GM12878 (cell line): ENCODE results near the gene DNAH2. TPM values are rescaled to one million over a fixed set of nuclear protein-coding genes. Genes with fewer than 3 reads are reported as not detected.

Experiments used
- ATAC-seq: fragments of 200-7000 bp; cut with Tn5 transposase; 3 replicates; pipeline ENCODE4 v1.9.1; 2020; ENCODE audit warnings: mild to moderate bottlenecking, moderate library complexity
- BruUV-seq: library from RNA; stranded (reverse); fragments of 400-500 nt; replicated peaks from 2 replicates; lab custom pipeline; 2021; lab: Mats Ljungman, UMichigan
- CTCF ChIA-PET: fragments of 300-600 bp; sonication (Branson Sonifier 250); formaldehyde crosslinking; extraction: SDS; loops from one replicate; lab custom pipeline; 2021; ENCODE audit warnings: inconsistent platforms; lab: Yijun Ruan, JAX
- POLR2A ChIA-PET: fragments of 350-600 bp; formaldehyde crosslinking; extraction: SDS; loops from one replicate; lab custom pipeline; 2021; ENCODE audit warnings: inconsistent platforms; lab: Charles Lee
- RAD21 ChIA-PET: fragments of 300-600 bp; sonication (Branson Sonifier 250); formaldehyde crosslinking; loops from one replicate; lab custom pipeline; 2023; ENCODE audit warnings: antibody characterized with exemption; ENCODE audit not compliant: unreplicated experiment; lab: Charles Lee
- SMC1A ChIA-PET: fragments of 300-600 bp; sonication (Branson Sonifier 250); formaldehyde crosslinking; loops from one replicate; lab custom pipeline; 2023; ENCODE audit not compliant: unreplicated experiment, uncharacterized antibody; lab: Charles Lee
- DNase-seq: peaks from one replicate; pipeline ENCODE4 v3.0.0-alpha.2; 2011; ENCODE audit warnings: low read depth, low spot score
- FAIRE-seq: peaks from 3 replicates; lab custom pipeline; 2011; peaks lifted over from hg19 to GRCh38; lab: Jason Lieb, UNC
- H2AFZ ChIP-seq: 2 replicates; pipeline ENCODE4 v1.6.0; 2011; ENCODE audit warnings: low read depth, low read length, control low read depth; ENCODE audit not compliant: control insufficient read depth
- H3K27ac ChIP-seq: 2 replicates; pipeline ENCODE4 v1.5.1; 2011; ENCODE audit warnings: control low read depth; ENCODE audit not compliant: control insufficient read depth, insufficient read depth
- H3K27me3 ChIP-seq, 2 experiments: replicated peaks in 1 of 2; 2 replicates each; pipeline versions ENCODE4 v1.6.0 to v1.6.1; 2011; ENCODE audit warnings: low read length in 1 of 2; ENCODE audit not compliant: control insufficient read depth in 2 of 2, insufficient read depth in 2 of 2
- H3K36me3 ChIP-seq, 2 experiments: 2 replicates each; pipeline ENCODE4 v1.5.1; 2011; ENCODE audit warnings: low read length in 1 of 2; ENCODE audit not compliant: control insufficient read depth in 2 of 2, insufficient read depth in 2 of 2
- H3K4me1 ChIP-seq: 2 replicates; pipeline ENCODE4 v1.6.1; 2011; ENCODE audit warnings: mild to moderate bottlenecking, low read length, moderate library complexity, mixed read lengths; ENCODE audit not compliant: control insufficient read depth, insufficient read depth
- H3K4me2 ChIP-seq: 2 replicates; pipeline ENCODE4 v1.6.0; 2011; ENCODE audit warnings: control low read depth; ENCODE audit not compliant: control insufficient read depth, insufficient read depth
- H3K4me3 ChIP-seq: fragments of 200-600 bp; sonication (generic); 2 replicates; pipeline ENCODE4 v1.5.1; 2016
- H3K79me2 ChIP-seq: 2 replicates; pipeline ENCODE4 v1.6.0; 2011; ENCODE audit warnings: low read length; ENCODE audit not compliant: control insufficient read depth, insufficient read depth
- H3K9ac ChIP-seq: 2 replicates; pipeline ENCODE4 v1.8.0; 2011; ENCODE audit warnings: low read length, control low read depth, mixed read lengths; ENCODE audit not compliant: control insufficient read depth, insufficient read depth
- H3K9me3 ChIP-seq: replicated peaks from 3 replicates; pipeline ENCODE4 v1.5.1; 2011; ENCODE audit warnings: mild to moderate bottlenecking, low read length; ENCODE audit not compliant: control insufficient read depth, insufficient read depth
- H4K20me1 ChIP-seq: 2 replicates; pipeline ENCODE4 v1.6.0; 2011; ENCODE audit not compliant: control insufficient read depth, insufficient read depth
- CBX3 ChIP-seq: fragments of 200-600 bp; sonication (generic); IDR thresholded peaks from 2 replicates; pipeline ENCODE4 v1.6.1; 2016; ENCODE audit warnings: low read depth, borderline replicate concordance
- ESRRA ChIP-seq: IDR thresholded peaks from 2 replicates; pipeline ENCODE4 v1.6.1; 2012; ENCODE audit warnings: mild to moderate bottlenecking, low read length, improper control_type of control experiment
- EZH2 ChIP-seq: IDR thresholded peaks from 2 replicates; pipeline ENCODE4 v1.6.1; 2012; ENCODE audit warnings: low read depth, mild to moderate bottlenecking, control low read depth, inconsistent platforms, low read length, borderline replicate concordance; ENCODE audit not compliant: control insufficient read depth
- HCFC1 ChIP-seq: fragments of 150-350 bp; IDR thresholded peaks from 2 replicates; pipeline ENCODE4 v1.6.1; 2014; ENCODE audit warnings: low read length
- KLF5 ChIP-seq: fragments of 450-650 bp; IDR thresholded peaks from 2 replicates; pipeline ENCODE4 v1.6.1; 2014; ENCODE audit warnings: mild to moderate bottlenecking; ENCODE audit not compliant: partially characterized antibody
- NFYA ChIP-seq: IDR thresholded peaks from 2 replicates; pipeline ENCODE4 v1.6.1; 2011; ENCODE audit warnings: low read depth, mild to moderate bottlenecking, low read length, improper control_type of control experiment, borderline replicate concordance
- NR2C2 ChIP-seq: IDR thresholded peaks from 2 replicates; pipeline ENCODE4 v1.6.1; 2011; ENCODE audit warnings: borderline replicate concordance, low read depth; ENCODE audit not compliant: control insufficient read depth, insufficient read length
- NR2F1 ChIP-seq: fragments of 450-650 bp; conservative IDR thresholded peaks from 2 replicates; pipeline ENCODE4 v1.6.1; 2017; ENCODE audit warnings: mild to moderate bottlenecking
- POLR2AphosphoS5 ChIP-seq: IDR thresholded peaks from 2 replicates; pipeline ENCODE4 v1.6.1; 2011; ENCODE audit warnings: mild to moderate bottlenecking, low read length, inconsistent platforms
- RFX5 ChIP-seq: IDR thresholded peaks from 2 replicates; pipeline ENCODE4 v1.6.1; 2011; ENCODE audit warnings: low read depth, low read length, improper control_type of control experiment
- ZBED1 ChIP-seq: IDR thresholded peaks from 2 replicates; pipeline ENCODE4 v1.6.1; 2016; ENCODE audit warnings: borderline replicate concordance
- ZZZ3 ChIP-seq: IDR thresholded peaks from 2 replicates; pipeline ENCODE4 v1.6.1; 2011; ENCODE audit warnings: low read depth; ENCODE audit not compliant: control insufficient read depth, insufficient read length
- WGBS: methylation state at CpG from one replicate; pipeline ENCODE4 v1.1.6; 2016; ENCODE audit warnings: low lambda C conversion rate; ENCODE audit not compliant: insufficient replicate concordance, insufficient coverage; ENCODE audit errors: missing lambda C conversion rate; 5-methylcytosine and 5-hydroxymethylcytosine counted together
- in situ Hi-C: fragments of 300-500 bp; cut with MboI; formaldehyde crosslinking; loops from 9 replicates; pipeline ENCODE4 v1.14.3; 2018; ENCODE audit warnings: mixed read lengths
- intact Hi-C: fragments of 100-400 bp; cut with micrococcal nuclease; formaldehyde crosslinking; loops from one replicate; pipeline ENCODE4 v1.14.2; 2022; ENCODE audit not compliant: unreplicated experiment
- polyA plus RNA-seq, 11 experiments: library from polyadenylated mRNA; depleted of rRNA in 4 of 11; unstranded in 6 of 11; stranded (reverse) in 5 of 11; fragments of >200 nt; fragmentation: Nextera tagmentation in 4 of 11; fragmentation: Illumina TruSeq in 1 of 11; extraction: Ambion mirVana in 4 of 11; extraction: Trizol in 1 of 11; gene quantifications; 1 replicate in 1 of 11; 2 replicates in 10 of 11; pipeline versions ENCODE4 v1.2.1 to v1.2.3, GENCODE V29; 2011 to 2016; ENCODE audit warnings: inconsistent platforms in 2 of 11, missing spikeins in 2 of 11, low read depth in 1 of 11
- total RNA-seq, 4 experiments: library from RNA; depleted of rRNA in 3 of 4; stranded (reverse); fragments of >200 nt in 3 of 4; fragmentation: Illumina TruSeq in 1 of 4; extraction: Trizol in 1 of 4; gene quantifications; 2 replicates each; pipeline versions ENCODE4 v1.2.1 to v1.2.3, GENCODE V29; 2013 to 2021
- TF ChIP-seq, protein P1 (sequence below): fragments of 150-350 bp; IDR thresholded peaks from 2 replicates; pipeline ENCODE4 v1.6.1; 2016; ENCODE audit warnings: low read depth, low read length
- TF ChIP-seq, protein P2 (sequence below): fragments of 150-350 bp; IDR thresholded peaks from 2 replicates; pipeline ENCODE4 v1.6.1; 2014; ENCODE audit warnings: mild to moderate bottlenecking, low read depth, low read length
- TF ChIP-seq, protein P3 (sequence below): fragments of 450-650 bp; IDR thresholded peaks from 2 replicates; pipeline ENCODE4 v1.6.1; 2017; ENCODE audit warnings: mild to moderate bottlenecking, low read depth, inconsistent platforms; ENCODE audit not compliant: poor library complexity, severe bottlenecking

Gene DNAH2
- total and polyA plus RNA-seq, 10 of the 15 experiments (the other 5 are each of a cell fraction or from before 2014, with no cell fraction given), result not detected

DNA sequence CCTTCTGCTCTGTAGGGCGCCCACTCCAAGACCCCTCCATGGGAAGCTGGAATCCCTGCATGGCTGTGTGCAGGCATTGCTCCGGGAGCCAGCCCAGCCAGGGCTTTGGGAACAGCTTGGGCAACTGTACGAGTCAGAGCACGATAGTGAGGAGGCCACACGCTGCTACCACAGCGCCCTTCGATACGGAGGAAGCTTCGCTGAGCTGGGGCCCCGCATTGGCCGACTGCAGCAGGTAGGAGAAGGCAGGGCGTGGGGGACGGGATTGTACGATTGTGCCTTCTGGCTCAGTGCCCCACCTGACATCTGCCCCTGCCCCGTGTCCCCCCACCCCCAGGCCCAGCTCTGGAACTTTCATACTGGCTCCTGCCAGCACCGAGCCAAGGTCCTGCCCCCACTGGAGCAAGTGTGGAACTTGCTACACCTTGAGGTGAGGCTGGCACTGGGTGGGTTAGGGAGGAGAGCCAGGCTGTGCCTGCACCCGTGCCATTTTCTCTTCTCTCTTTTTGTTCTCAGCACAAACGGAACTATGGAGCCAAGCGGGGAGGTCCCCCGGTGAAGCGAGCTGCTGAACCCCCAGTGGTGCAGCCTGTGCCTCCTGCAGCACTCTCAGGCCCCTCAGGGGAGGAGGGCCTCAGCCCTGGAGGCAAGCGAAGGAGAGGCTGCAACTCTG lies 128.7 kb downstream of the DNAH2 start:
- no TSS peak for BruUV-seq
- RAD21 ChIA-PET, result no interaction called here
- no peaks in the 10 kb centered on the region for H3K9me3 ChIP-seq
- FAIRE-seq, result no peak
- no peak overlapping the region for H3K27ac ChIP-seq
- peaks cover 31% of the 10 kb centered on the region for H3K79me2 ChIP-seq
- no peak for ATAC-seq
- no peaks in the 10 kb centered on the region for H3K27me3 ChIP-seq
- POLR2A ChIA-PET, result no interaction called here
- H3K9ac ChIP-seq, result no peak overlapping the region
- H3K36me3 ChIP-seq, result peaks cover 0 to 22% of the 10 kb centered on the region in 2 experiments; a peak in 3 of 4 replicates
- no peak overlapping the region for H3K4me3 ChIP-seq
- DNase-seq, result no peak
- H3K4me2 ChIP-seq, result no peak overlapping the region
- no peaks in the 10 kb centered on the region; the same call in 1 of the 2 replicates for H4K20me1 ChIP-seq
- H2AFZ ChIP-seq, result no peak overlapping the region
- peaks cover 19% of the 10 kb centered on the region for H3K4me1 ChIP-seq
- 83% methylated on average over 21 of the region's 22 CpGs for WGBS
- in situ Hi-C loops, result no loop called here
- intact Hi-C loops, result no loop called here
- CTCF ChIA-PET, result interaction anchor here (3.1 to 5.7 kb wide), 2 partner anchors 12 to 20 kb away, joined by 16 to 57 read pairs; partner anchors contain the start of gene KDM6B
- SMC1A ChIA-PET, result interaction anchor here (1.8 kb wide), 1 partner anchor 11 kb away, joined by 22 read pairs; the partner anchor contains the start of gene KDM6B
- TF ChIP-seq NR2C2 (no peak), KLF5 (no peak), ZBED1 (no peak), ESRRA (no peak), HCFC1 (no peak), POLR2AphosphoS5 (no peak), RFX5 (no peak), NR2F1 (no peak), EZH2 (no peak), CBX3 (no peak), NFYA (no peak), ZZZ3 (no peak)
- TF ChIP-seq, protein P1, sequence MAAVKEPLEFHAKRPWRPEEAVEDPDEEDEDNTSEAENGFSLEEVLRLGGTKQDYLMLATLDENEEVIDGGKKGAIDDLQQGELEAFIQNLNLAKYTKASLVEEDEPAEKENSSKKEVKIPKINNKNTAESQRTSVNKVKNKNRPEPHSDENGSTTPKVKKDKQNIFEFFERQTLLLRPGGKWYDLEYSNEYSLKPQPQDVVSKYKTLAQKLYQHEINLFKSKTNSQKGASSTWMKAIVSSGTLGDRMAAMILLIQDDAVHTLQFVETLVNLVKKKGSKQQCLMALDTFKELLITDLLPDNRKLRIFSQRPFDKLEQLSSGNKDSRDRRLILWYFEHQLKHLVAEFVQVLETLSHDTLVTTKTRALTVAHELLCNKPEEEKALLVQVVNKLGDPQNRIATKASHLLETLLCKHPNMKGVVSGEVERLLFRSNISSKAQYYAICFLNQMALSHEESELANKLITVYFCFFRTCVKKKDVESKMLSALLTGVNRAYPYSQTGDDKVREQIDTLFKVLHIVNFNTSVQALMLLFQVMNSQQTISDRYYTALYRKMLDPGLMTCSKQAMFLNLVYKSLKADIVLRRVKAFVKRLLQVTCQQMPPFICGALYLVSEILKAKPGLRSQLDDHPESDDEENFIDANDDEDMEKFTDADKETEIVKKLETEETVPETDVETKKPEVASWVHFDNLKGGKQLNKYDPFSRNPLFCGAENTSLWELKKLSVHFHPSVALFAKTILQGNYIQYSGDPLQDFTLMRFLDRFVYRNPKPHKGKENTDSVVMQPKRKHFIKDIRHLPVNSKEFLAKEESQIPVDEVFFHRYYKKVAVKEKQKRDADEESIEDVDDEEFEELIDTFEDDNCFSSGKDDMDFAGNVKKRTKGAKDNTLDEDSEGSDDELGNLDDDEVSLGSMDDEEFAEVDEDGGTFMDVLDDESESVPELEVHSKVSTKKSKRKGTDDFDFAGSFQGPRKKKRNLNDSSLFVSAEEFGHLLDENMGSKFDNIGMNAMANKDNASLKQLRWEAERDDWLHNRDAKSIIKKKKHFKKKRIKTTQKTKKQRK, result no peak
- TF ChIP-seq, protein P2, sequence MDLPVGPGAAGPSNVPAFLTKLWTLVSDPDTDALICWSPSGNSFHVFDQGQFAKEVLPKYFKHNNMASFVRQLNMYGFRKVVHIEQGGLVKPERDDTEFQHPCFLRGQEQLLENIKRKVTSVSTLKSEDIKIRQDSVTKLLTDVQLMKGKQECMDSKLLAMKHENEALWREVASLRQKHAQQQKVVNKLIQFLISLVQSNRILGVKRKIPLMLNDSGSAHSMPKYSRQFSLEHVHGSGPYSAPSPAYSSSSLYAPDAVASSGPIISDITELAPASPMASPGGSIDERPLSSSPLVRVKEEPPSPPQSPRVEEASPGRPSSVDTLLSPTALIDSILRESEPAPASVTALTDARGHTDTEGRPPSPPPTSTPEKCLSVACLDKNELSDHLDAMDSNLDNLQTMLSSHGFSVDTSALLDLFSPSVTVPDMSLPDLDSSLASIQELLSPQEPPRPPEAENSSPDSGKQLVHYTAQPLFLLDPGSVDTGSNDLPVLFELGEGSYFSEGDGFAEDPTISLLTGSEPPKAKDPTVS, result no peak
- TF ChIP-seq, protein P3, sequence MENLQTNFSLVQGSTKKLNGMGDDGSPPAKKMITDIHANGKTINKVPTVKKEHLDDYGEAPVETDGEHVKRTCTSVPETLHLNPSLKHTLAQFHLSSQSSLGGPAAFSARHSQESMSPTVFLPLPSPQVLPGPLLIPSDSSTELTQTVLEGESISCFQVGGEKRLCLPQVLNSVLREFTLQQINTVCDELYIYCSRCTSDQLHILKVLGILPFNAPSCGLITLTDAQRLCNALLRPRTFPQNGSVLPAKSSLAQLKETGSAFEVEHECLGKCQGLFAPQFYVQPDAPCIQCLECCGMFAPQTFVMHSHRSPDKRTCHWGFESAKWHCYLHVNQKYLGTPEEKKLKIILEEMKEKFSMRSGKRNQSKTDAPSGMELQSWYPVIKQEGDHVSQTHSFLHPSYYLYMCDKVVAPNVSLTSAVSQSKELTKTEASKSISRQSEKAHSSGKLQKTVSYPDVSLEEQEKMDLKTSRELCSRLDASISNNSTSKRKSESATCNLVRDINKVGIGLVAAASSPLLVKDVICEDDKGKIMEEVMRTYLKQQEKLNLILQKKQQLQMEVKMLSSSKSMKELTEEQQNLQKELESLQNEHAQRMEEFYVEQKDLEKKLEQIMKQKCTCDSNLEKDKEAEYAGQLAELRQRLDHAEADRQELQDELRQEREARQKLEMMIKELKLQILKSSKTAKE, result no peak
